GM12878 (cell line): ENCODE results near the gene UBE2J2. TPM values are rescaled to one million over a fixed set of nuclear protein-coding genes. Genes with fewer than 3 reads are reported as not detected.
A peak's percentile ranks its signal among the peaks of the same experiment; 100 is the strongest.

Experiments used
- ATAC-seq: fragments of 200-7000 bp; cut with Tn5 transposase; 3 replicates; pipeline ENCODE4 v1.9.1; 2020; ENCODE audit warnings: mild to moderate bottlenecking, moderate library complexity
- Bru-seq: library from RNA; stranded (reverse); fragments of 400-500 nt; gene quantifications from one replicate; lab custom pipeline; 2021; lab: Mats Ljungman, UMichigan
- BruChase-seq, 2 experiments: library from RNA; stranded (reverse); fragments of 400-500 nt; gene quantifications; one replicate each; lab custom pipeline; 2021; lab: Mats Ljungman, UMichigan
- BruUV-seq: library from RNA; stranded (reverse); fragments of 400-500 nt; replicated peaks from 2 replicates; lab custom pipeline; 2021; lab: Mats Ljungman, UMichigan
- CTCF ChIA-PET: fragments of 300-600 bp; sonication (Branson Sonifier 250); formaldehyde crosslinking; extraction: SDS; loops from one replicate; lab custom pipeline; 2021; ENCODE audit warnings: inconsistent platforms; lab: Yijun Ruan, JAX
- POLR2A ChIA-PET: fragments of 350-600 bp; formaldehyde crosslinking; extraction: SDS; loops from one replicate; lab custom pipeline; 2021; ENCODE audit warnings: inconsistent platforms; lab: Charles Lee
- RAD21 ChIA-PET: fragments of 300-600 bp; sonication (Branson Sonifier 250); formaldehyde crosslinking; loops from one replicate; lab custom pipeline; 2023; ENCODE audit warnings: antibody characterized with exemption; ENCODE audit not compliant: unreplicated experiment; lab: Charles Lee
- SMC1A ChIA-PET: fragments of 300-600 bp; sonication (Branson Sonifier 250); formaldehyde crosslinking; loops from one replicate; lab custom pipeline; 2023; ENCODE audit not compliant: unreplicated experiment, uncharacterized antibody; lab: Charles Lee
- DNase-seq: peaks from one replicate; pipeline ENCODE4 v3.0.0-alpha.2; 2011; ENCODE audit warnings: low read depth, low spot score
- FAIRE-seq: peaks from 3 replicates; lab custom pipeline; 2011; peaks lifted over from hg19 to GRCh38; lab: Jason Lieb, UNC
- H2AFZ ChIP-seq: 2 replicates; pipeline ENCODE4 v1.6.0; 2011; ENCODE audit warnings: low read depth, low read length, control low read depth; ENCODE audit not compliant: control insufficient read depth
- H3K27ac ChIP-seq: 2 replicates; pipeline ENCODE4 v1.5.1; 2011; ENCODE audit warnings: control low read depth; ENCODE audit not compliant: control insufficient read depth, insufficient read depth
- H3K27me3 ChIP-seq, 2 experiments: replicated peaks in 1 of 2; 2 replicates each; pipeline versions ENCODE4 v1.6.0 to v1.6.1; 2011; ENCODE audit warnings: low read length in 1 of 2; ENCODE audit not compliant: control insufficient read depth in 2 of 2, insufficient read depth in 2 of 2
- H3K36me3 ChIP-seq, 2 experiments: 2 replicates each; pipeline ENCODE4 v1.5.1; 2011; ENCODE audit warnings: low read length in 1 of 2; ENCODE audit not compliant: control insufficient read depth in 2 of 2, insufficient read depth in 2 of 2
- H3K4me1 ChIP-seq: 2 replicates; pipeline ENCODE4 v1.6.1; 2011; ENCODE audit warnings: mild to moderate bottlenecking, low read length, moderate library complexity, mixed read lengths; ENCODE audit not compliant: control insufficient read depth, insufficient read depth
- H3K4me2 ChIP-seq: 2 replicates; pipeline ENCODE4 v1.6.0; 2011; ENCODE audit warnings: control low read depth; ENCODE audit not compliant: control insufficient read depth, insufficient read depth
- H3K4me3 ChIP-seq: fragments of 200-600 bp; sonication (generic); 2 replicates; pipeline ENCODE4 v1.5.1; 2016
- H3K79me2 ChIP-seq: 2 replicates; pipeline ENCODE4 v1.6.0; 2011; ENCODE audit warnings: low read length; ENCODE audit not compliant: control insufficient read depth, insufficient read depth
- H3K9ac ChIP-seq: 2 replicates; pipeline ENCODE4 v1.8.0; 2011; ENCODE audit warnings: low read length, control low read depth, mixed read lengths; ENCODE audit not compliant: control insufficient read depth, insufficient read depth
- H3K9me3 ChIP-seq: replicated peaks from 3 replicates; pipeline ENCODE4 v1.5.1; 2011; ENCODE audit warnings: mild to moderate bottlenecking, low read length; ENCODE audit not compliant: control insufficient read depth, insufficient read depth
- H4K20me1 ChIP-seq: 2 replicates; pipeline ENCODE4 v1.6.0; 2011; ENCODE audit not compliant: control insufficient read depth, insufficient read depth
- ATF7 ChIP-seq: fragments of 450-650 bp; IDR thresholded peaks from 2 replicates; pipeline ENCODE4 v1.6.1; 2016; ENCODE audit warnings: low read depth, mild to moderate bottlenecking
- BHLHE40 ChIP-seq, 2 experiments: fragments of 450-650 bp in 1 of 2; IDR thresholded peaks; 2 replicates each; pipeline ENCODE4 v1.6.1; 2011 to 2017; ENCODE audit warnings: low read depth in 2 of 2, borderline replicate concordance in 1 of 2, improper control_type of control experiment in 1 of 2, low read length in 1 of 2, mild to moderate bottlenecking in 1 of 2
- EZH2 ChIP-seq: IDR thresholded peaks from 2 replicates; pipeline ENCODE4 v1.6.1; 2012; ENCODE audit warnings: low read depth, mild to moderate bottlenecking, control low read depth, inconsistent platforms, low read length, borderline replicate concordance; ENCODE audit not compliant: control insufficient read depth
- HDGF ChIP-seq: fragments of 450-650 bp; IDR thresholded peaks from 2 replicates; pipeline ENCODE4 v1.6.1; 2016; ENCODE audit warnings: antibody characterized with exemption
- KLF5 ChIP-seq: fragments of 450-650 bp; IDR thresholded peaks from 2 replicates; pipeline ENCODE4 v1.6.1; 2014; ENCODE audit warnings: mild to moderate bottlenecking; ENCODE audit not compliant: partially characterized antibody
- NBN ChIP-seq: fragments of 450-650 bp; IDR thresholded peaks from 2 replicates; pipeline ENCODE4 v1.6.1; 2016
- PAX5 ChIP-seq: IDR thresholded peaks from 2 replicates; pipeline ENCODE4 v1.6.1; 2011; ENCODE audit warnings: low read depth, low read length, borderline replicate concordance
- PML ChIP-seq: IDR thresholded peaks from 2 replicates; pipeline ENCODE4 v1.6.1; 2012; ENCODE audit warnings: low read length, inconsistent platforms
- RAD21 ChIP-seq: IDR thresholded peaks from 2 replicates; pipeline ENCODE4 v1.6.1; 2011; ENCODE audit warnings: mild to moderate bottlenecking, low read depth, low read length, moderate library complexity; ENCODE audit not compliant: insufficient read depth
- RAD51 ChIP-seq: fragments of 450-650 bp; IDR thresholded peaks from 2 replicates; pipeline ENCODE4 v1.6.1; 2016; ENCODE audit warnings: moderate library complexity, mild to moderate bottlenecking, inconsistent platforms
- STAT3 ChIP-seq: IDR thresholded peaks from 2 replicates; pipeline ENCODE4 v1.6.1; 2011; ENCODE audit warnings: low read depth, low read length, improper control_type of control experiment
- ZNF207 ChIP-seq: fragments of 450-650 bp; IDR thresholded peaks from 2 replicates; pipeline ENCODE4 v1.6.1; 2014; ENCODE audit warnings: antibody characterized with exemption, mild to moderate bottlenecking, borderline replicate concordance
- ZZZ3 ChIP-seq: IDR thresholded peaks from 2 replicates; pipeline ENCODE4 v1.6.1; 2011; ENCODE audit warnings: low read depth; ENCODE audit not compliant: control insufficient read depth, insufficient read length
- WGBS: methylation state at CpG from one replicate; pipeline ENCODE4 v1.1.6; 2016; ENCODE audit warnings: low lambda C conversion rate; ENCODE audit not compliant: insufficient replicate concordance, insufficient coverage; ENCODE audit errors: missing lambda C conversion rate; 5-methylcytosine and 5-hydroxymethylcytosine counted together
- in situ Hi-C: fragments of 300-500 bp; cut with MboI; formaldehyde crosslinking; loops from 9 replicates; pipeline ENCODE4 v1.14.3; 2018; ENCODE audit warnings: mixed read lengths
- intact Hi-C: fragments of 100-400 bp; cut with micrococcal nuclease; formaldehyde crosslinking; loops from one replicate; pipeline ENCODE4 v1.14.2; 2022; ENCODE audit not compliant: unreplicated experiment
- long read RNA-seq, 2 experiments: library from polyadenylated mRNA; unstranded; transcript quantifications; one replicate each; pipeline ENCODE4 v2.0.0, GENCODE V29; 2019 to 2020
- polyA minus RNA-seq, 3 experiments: library from RNA; depleted of rRNA, polyadenylated mRNA; stranded (reverse); fragments of >200 nt; gene quantifications; 2 replicates each; pipeline ENCODE4 v1.2.3, GENCODE V29; 2011
- polyA plus RNA-seq, 11 experiments: library from polyadenylated mRNA; depleted of rRNA in 4 of 11; unstranded in 6 of 11; stranded (reverse) in 5 of 11; fragments of >200 nt; fragmentation: Nextera tagmentation in 4 of 11; fragmentation: Illumina TruSeq in 1 of 11; extraction: Ambion mirVana in 4 of 11; extraction: Trizol in 1 of 11; gene quantifications; 1 replicate in 1 of 11; 2 replicates in 10 of 11; pipeline versions ENCODE4 v1.2.1 to v1.2.3, GENCODE V29; 2011 to 2016; ENCODE audit warnings: inconsistent platforms in 2 of 11, missing spikeins in 2 of 11, low read depth in 1 of 11
- total RNA-seq, 4 experiments: library from RNA; depleted of rRNA in 3 of 4; stranded (reverse); fragments of >200 nt in 3 of 4; fragmentation: Illumina TruSeq in 1 of 4; extraction: Trizol in 1 of 4; gene quantifications; 2 replicates each; pipeline versions ENCODE4 v1.2.1 to v1.2.3, GENCODE V29; 2013 to 2021
- TF ChIP-seq, protein P1 (sequence below): fragments of 450-650 bp; IDR thresholded peaks from 2 replicates; pipeline ENCODE4 v1.6.1; 2016; ENCODE audit warnings: mild to moderate bottlenecking
- TF ChIP-seq, protein P2 (sequence below): fragments of 450-650 bp; IDR thresholded peaks from 2 replicates; pipeline ENCODE4 v1.6.1; 2014; ENCODE audit warnings: mild to moderate bottlenecking
- TF ChIP-seq, protein P3 (sequence below): IDR thresholded peaks from 2 replicates; pipeline ENCODE4 v1.6.1; 2012; ENCODE audit warnings: low read depth, low read length, improper control_type of control experiment

The UBE2J2 gene
- total RNA-seq (2013; cell fraction: nucleolus; rRNA removed), result 69.9 and 74.2 TPM in 2 replicates
- total RNA-seq (2014; rRNA removed) (45.6 and 55.4 TPM in 2 replicates), total RNA-seq (2014; rRNA removed; fragmentation: Illumina TruSeq; extraction: Trizol) (28.3 and 33.5 TPM in 2 replicates), total RNA-seq (2021) (52.0 and 57.1 TPM in 2 replicates), polyA plus RNA-seq (2011; rRNA removed) (24.3 and 27.0 TPM in 2 replicates), polyA plus RNA-seq (2014; fragmentation: Illumina TruSeq; extraction: Trizol) (38.3 and 43.1 TPM in 2 replicates), polyA plus RNA-seq (2014; fragmentation: Nextera tagmentation; extraction: Ambion mirVana) (1 to 10 TPM in 1 of 2 experiments, under 1 TPM in 1; 0.72 to 3.5 TPM), polyA plus RNA-seq (2014; rRNA removed) (63.0 and 65.0 TPM in 2 replicates), polyA plus RNA-seq (2016; fragmentation: Nextera tagmentation; extraction: Ambion mirVana) (10 to 100 TPM; 70.3 to 70.5 TPM), polyA minus RNA-seq (2011; rRNA and poly(A)+ RNA removed) (6.4 and 16.3 TPM in 2 replicates), Bru-seq, nascent RNA (percentile 79 among the genes with signal in this experiment), BruChase-seq, experiment 1, labeled RNA remaining after a 6-hour chase (percentile 88 among the genes with signal in this experiment), BruChase-seq, experiment 2, labeled RNA remaining after a 2-hour chase (percentile 86 among the genes with signal in this experiment)
- 12.1 TPM for polyA plus RNA-seq (2011; ENCODE audit: low read depth)
- 32.3 and 38.7 TPM in 2 replicates for polyA plus RNA-seq (2011; cell fraction: cytosol; rRNA removed)
- polyA plus RNA-seq (2011; cell fraction: nucleus; rRNA removed), result 41.8 and 58.0 TPM in 2 replicates
- polyA plus RNA-seq (2012), result 36.4 and 40.9 TPM in 2 replicates
- polyA minus RNA-seq (2011; cell fraction: cytosol; rRNA and poly(A)+ RNA removed), result 11.9 and 13.4 TPM in 2 replicates
- 18.4 and 31.2 TPM in 2 replicates for polyA minus RNA-seq (2011; cell fraction: nucleus; rRNA and poly(A)+ RNA removed)
- long read RNA-seq, experiment 1, transcript UBE2J2-202 (7 exons, 1,733 nt), result major isoform, 21 of 27 reads
- long read RNA-seq, experiment 1, partial matches to known transcripts, result 0 of 27 reads
- long read RNA-seq, experiment 1, other reads (novel, unspliced or antisense), result 1 of 27 reads
- long read RNA-seq, experiment 2, partial matches to known transcripts, result 2 of 9 reads
- long read RNA-seq, experiment 2, other reads (novel, unspliced or antisense), result 4 of 9 reads

DNA sequence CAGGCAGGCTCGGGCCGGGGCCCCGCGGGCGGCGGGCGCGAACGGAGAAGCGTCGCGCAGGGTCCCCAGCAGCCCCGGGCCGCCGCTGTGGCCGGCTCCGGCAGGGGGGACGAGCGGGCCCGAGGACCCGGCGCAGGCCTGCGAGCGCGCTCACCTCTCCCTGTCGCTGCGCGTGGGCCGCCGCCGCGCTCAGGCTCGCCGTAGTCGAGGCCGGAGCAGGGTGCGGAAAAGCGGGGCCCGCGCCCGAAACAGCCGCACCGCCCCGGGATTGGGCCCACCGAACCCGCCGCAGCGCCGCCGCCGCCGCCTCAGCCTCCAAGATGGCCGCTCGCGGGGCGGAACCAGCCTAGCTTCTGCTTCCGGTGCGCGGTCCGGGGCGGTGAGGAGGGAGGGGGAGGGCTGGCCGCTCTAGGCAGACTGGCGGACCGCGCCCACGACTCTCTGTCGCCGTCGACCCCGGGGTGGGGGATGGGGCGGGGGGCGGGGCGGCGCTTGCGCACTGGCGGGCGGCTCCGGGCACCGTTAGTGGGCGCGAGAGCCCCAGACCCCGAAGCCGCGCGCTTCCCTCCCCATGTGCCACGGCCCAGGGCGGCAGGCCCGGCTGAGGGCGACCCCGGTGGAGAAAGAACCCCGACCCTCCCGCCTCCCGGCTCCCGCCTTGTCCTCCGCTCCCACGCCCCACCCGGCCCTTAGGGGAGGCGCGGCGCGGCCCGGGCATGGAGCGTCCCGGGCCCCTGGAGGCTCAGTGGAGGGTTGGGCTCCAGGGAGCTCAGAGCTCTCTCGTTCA is at the start of gene UBE2J2:
TSS of gene UBE2J2 (minus strand) at position 343 of the 787 bp plus-strand sequence. CDS start 5,862 bp downstream, outside the sequence.
- ATAC-seq (peak; percentile 95), FAIRE-seq (peak; percentile 57), DNase-seq (peak; percentile 26)
- RAD21 ChIA-PET, result interaction anchor here (0.7 kb wide), 2 partner anchors 163 to 242 kb away, joined by 4 read pairs; no protein-coding TSS in a partner anchor
- WGBS, result under 1% methylated on average over 59 of the region's 105 CpGs
- peak within 1 kb of the TSS; percentile 92 for H3K9ac ChIP-seq
- SMC1A ChIA-PET, result no interaction called here
- in situ Hi-C loops (no loop called here), intact Hi-C loops (no loop called here)
- peak within 1 kb of the TSS; percentile 100 for H3K4me2 ChIP-seq
- H3K27ac ChIP-seq, result peak within 1 kb of the TSS; percentile 78
- H3K79me2 ChIP-seq, result peaks cover 41% of the 10 kb centered on the region
- POLR2A ChIA-PET, result interaction anchor here (0.6 to 1.4 kb wide), 7 partner anchors 18 to 483 kb away, joined by 3 to 5 read pairs (median 4); partner anchors contain the start of gene ISG15
- H2AFZ ChIP-seq, result peak within 1 kb of the TSS; percentile 92
- peaks cover 0 to 6% of the 10 kb centered on the region in 2 experiments; a peak in 1 of 4 replicates for H3K36me3 ChIP-seq
- H3K4me3 ChIP-seq, result peak within 1 kb of the TSS; percentile 81
- H4K20me1 ChIP-seq, result peaks cover 4% of the 10 kb centered on the region; the same call in 1 of the 2 replicates
- CTCF ChIA-PET, result interaction anchor here (1.0 kb wide), 3 partner anchors 13 to 23 kb away, joined by 3 to 4 read pairs (median 4); no protein-coding TSS in a partner anchor
- H3K27me3 ChIP-seq, result no peaks in the 10 kb centered on the region
- BruUV-seq, result no TSS peak
- peaks cover 18% of the 10 kb centered on the region for H3K4me1 ChIP-seq
- no peaks in the 10 kb centered on the region for H3K9me3 ChIP-seq
- TF ChIP-seq, protein P1, sequence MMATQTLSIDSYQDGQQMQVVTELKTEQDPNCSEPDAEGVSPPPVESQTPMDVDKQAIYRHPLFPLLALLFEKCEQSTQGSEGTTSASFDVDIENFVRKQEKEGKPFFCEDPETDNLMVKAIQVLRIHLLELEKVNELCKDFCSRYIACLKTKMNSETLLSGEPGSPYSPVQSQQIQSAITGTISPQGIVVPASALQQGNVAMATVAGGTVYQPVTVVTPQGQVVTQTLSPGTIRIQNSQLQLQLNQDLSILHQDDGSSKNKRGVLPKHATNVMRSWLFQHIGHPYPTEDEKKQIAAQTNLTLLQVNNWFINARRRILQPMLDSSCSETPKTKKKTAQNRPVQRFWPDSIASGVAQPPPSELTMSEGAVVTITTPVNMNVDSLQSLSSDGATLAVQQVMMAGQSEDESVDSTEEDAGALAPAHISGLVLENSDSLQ, result no peak
- TF ChIP-seq RAD51, result no peak
- TF ChIP-seq, protein P2, sequence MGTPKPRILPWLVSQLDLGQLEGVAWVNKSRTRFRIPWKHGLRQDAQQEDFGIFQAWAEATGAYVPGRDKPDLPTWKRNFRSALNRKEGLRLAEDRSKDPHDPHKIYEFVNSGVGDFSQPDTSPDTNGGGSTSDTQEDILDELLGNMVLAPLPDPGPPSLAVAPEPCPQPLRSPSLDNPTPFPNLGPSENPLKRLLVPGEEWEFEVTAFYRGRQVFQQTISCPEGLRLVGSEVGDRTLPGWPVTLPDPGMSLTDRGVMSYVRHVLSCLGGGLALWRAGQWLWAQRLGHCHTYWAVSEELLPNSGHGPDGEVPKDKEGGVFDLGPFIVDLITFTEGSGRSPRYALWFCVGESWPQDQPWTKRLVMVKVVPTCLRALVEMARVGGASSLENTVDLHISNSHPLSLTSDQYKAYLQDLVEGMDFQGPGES, result no peak
- TF ChIP-seq ZNF207, result 0 out of 2 replicates have a peak, but pooled peaks have one; percentile 39
- TF ChIP-seq NBN, result no peak
- peak in 1 of 2 experiments; percentile 40; a peak in 1 of 4 replicates for TF ChIP-seq BHLHE40 (IDR thresholded peaks at IDR 0.05; ENCODE audit: borderline replicate concordance in 1 of 2, low read depth in 2 of 2, low read length in 1 of 2)
- no peak for TF ChIP-seq ZZZ3
- TF ChIP-seq, protein P3, sequence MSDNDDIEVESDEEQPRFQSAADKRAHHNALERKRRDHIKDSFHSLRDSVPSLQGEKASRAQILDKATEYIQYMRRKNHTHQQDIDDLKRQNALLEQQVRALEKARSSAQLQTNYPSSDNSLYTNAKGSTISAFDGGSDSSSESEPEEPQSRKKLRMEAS, result peak; percentile 55; the same call in 1 of the 2 replicates
- no peak for TF ChIP-seq STAT3
- no peak for TF ChIP-seq PML
- TF ChIP-seq PAX5, result 0 out of 2 replicates have a peak, but pooled peaks have one; percentile 30
- TF ChIP-seq HDGF, result no peak
- TF ChIP-seq KLF5, result peak; percentile 33
- TF ChIP-seq EZH2, result no peak
- TF ChIP-seq ATF7, result no peak
- TF ChIP-seq RAD21, result no peak
